Activated CD4-positive, alpha-beta T cell treated with anti-CD3 and anti-CD28 coated beads, Interleukin-2, amount 10 ng/mL, durations not matched to agents 7 days and 5 days (primary cell): ENCODE data around the gene DOCK11. TPM values are rescaled to one million over a fixed set of nuclear protein-coding genes. Genes with fewer than 3 reads are reported as not detected.
A peak's percentile ranks its signal among the peaks of the same experiment; 100 is the strongest.

ENCODE experiments used
- CTCF ChIA-PET: fragments of 350-600 bp; sonication (Branson Sonifier 250); formaldehyde crosslinking; loops from one replicate; lab custom pipeline; 2021; ENCODE audit warnings: antibody characterized with exemption; lab: Charles Lee
- POLR2A ChIA-PET: fragments of 350-600 bp; sonication (Branson Sonifier 250); formaldehyde crosslinking; loops from one replicate; lab custom pipeline; 2021; ENCODE audit warnings: antibody characterized with exemption; lab: Charles Lee
- DNase-seq: peaks from one replicate; pipeline ENCODE4 v3.0.0-alpha.2; 2020
- H3K27ac Mint-ChIP-seq: one replicate; pipeline ENCODE4 v1.8.0; 2021; ENCODE audit warnings: mild to moderate bottlenecking, moderate library complexity, mixed read lengths
- H3K27me3 Mint-ChIP-seq: one replicate; pipeline ENCODE4 v1.8.0; 2021; ENCODE audit warnings: mixed read lengths
- H3K36me3 Mint-ChIP-seq: one replicate; pipeline ENCODE4 v1.8.0; 2021; ENCODE audit warnings: low read depth, mixed read lengths
- H3K4me1 Mint-ChIP-seq: one replicate; pipeline ENCODE4 v1.8.0; 2021; ENCODE audit warnings: mixed read lengths
- H3K4me3 Mint-ChIP-seq: one replicate; pipeline ENCODE4 v1.8.0; 2021; ENCODE audit warnings: mild to moderate bottlenecking, moderate library complexity, mixed read lengths
- H3K9me3 Mint-ChIP-seq: one replicate; pipeline ENCODE4 v1.8.0; 2021; ENCODE audit warnings: mixed read lengths
- total RNA-seq, 2 experiments: library from RNA; stranded (reverse); gene quantifications; one replicate each; pipeline ENCODE4 v1.2.3, GENCODE V29; 2021

DOCK11 gene
- total RNA-seq, 2 experiments from 2014 or later = 76.6 to 77.8 TPM

DNA sequence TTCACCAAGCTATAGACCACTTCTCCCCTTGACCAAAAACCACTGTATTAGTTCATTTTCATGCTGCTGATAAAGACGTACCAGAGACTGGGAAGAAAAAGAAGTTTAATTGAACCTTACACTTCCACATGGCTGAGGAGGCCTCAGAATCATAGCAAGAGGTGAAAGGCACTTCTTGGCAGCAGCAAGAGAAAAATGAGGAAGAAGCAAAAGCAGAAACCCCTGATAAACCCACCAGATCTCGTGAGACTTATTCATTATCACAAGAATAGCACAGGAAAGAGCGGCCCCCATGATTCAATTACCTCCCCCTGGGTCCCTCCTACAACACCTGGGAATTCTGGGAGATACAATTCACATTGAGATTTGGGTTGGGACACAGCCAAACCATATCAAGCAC, 97.8 kb downstream of the DOCK11 start:
- H3K27me3 Mint-ChIP-seq = no peaks in the 10 kb centered on the region
- ChIA-PET CTCF (no interaction called here), POLR2A (no interaction called here)
- no peak for DNase-seq
- H3K4me1 Mint-ChIP-seq = peaks cover 4% of the 10 kb centered on the region
- no peak overlapping the region for H3K4me3 Mint-ChIP-seq
- peaks cover 60% of the 10 kb centered on the region for H3K36me3 Mint-ChIP-seq
- H3K9me3 Mint-ChIP-seq = no peaks in the 10 kb centered on the region
- H3K27ac Mint-ChIP-seq = no peak overlapping the region

DNA sequence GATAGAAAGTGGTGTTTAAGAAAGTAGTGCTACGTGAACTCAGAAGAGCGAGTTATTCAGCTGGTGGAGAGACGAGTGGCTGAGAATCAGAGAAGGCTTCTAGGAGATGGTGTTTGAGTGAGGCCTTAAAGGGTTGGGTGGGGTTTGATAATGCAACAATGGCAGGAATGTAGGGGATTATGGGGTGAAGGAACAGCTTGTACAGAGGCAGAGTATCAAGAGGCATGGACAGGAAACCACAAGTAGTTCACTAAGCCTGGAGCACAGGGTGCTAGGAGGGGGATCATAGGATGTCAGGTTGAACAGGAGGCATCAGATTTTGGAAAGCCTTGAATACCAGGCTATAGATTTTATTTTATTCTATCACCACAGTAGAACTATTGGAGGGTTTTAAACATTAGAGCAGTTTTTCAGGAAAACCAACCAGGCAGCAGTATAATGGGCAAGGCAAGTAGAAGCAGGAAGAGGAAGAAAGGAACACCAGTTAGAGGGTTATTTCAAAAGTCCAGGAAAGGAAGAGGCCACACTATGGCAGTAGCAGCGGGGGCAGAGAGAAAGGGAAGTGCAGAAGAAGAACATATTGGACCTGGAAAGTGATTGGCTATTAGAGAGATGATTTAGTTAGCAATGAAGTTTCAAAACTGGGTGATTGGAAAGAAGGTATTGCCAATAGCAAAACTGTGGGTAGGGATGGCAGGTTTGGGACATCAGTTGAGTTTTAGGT, 99.2 kb downstream of the DOCK11 start:
- no peak overlapping the region for H3K4me3 Mint-ChIP-seq
- no peaks in the 10 kb centered on the region for H3K9me3 Mint-ChIP-seq
- peaks cover 4% of the 10 kb centered on the region for H3K4me1 Mint-ChIP-seq
- no peak for DNase-seq
- peaks cover 50% of the 10 kb centered on the region for H3K36me3 Mint-ChIP-seq
- ChIA-PET CTCF (no interaction called here), POLR2A (no interaction called here)
- H3K27me3 Mint-ChIP-seq = no peaks in the 10 kb centered on the region
- H3K27ac Mint-ChIP-seq = no peak overlapping the region

- POLR2A ChIA-PET = no interaction called here
- Mint-ChIP-seq H3K36me3 (peaks cover 44% of the 10 kb centered on the region), H3K4me3 (no peak overlapping the region), H3K9me3 (no peaks in the 10 kb centered on the region), H3K27ac (no peak overlapping the region), H3K4me1 (peaks cover 4% of the 10 kb centered on the region), H3K27me3 (no peaks in the 10 kb centered on the region)
- CTCF ChIA-PET = no interaction called here
- DNase-seq = no peak
Observed at GRCh38 chrX:118595501-118596042, 100.0 kb downstream of the DOCK11 start.

DNA sequence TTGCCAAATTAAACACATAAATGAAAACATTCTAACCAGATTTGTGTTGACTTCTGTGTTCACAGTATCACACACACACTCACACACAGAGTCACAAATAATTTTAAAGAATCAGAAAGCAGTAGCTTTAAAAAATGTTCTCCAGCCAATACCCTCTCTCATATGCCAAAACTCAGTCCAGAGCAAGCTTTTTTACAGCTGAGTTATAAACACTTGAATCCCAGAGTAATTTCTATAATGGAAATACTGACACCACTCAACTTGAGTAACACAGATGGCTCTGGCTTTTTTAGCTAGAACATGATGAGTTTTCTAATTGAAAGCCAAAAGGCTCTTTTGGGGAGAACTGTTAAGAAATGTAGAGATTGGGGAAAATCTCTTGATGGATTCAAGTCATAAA, 100.8 kb downstream of the DOCK11 start:
- Mint-ChIP-seq H3K36me3 (peaks cover 40% of the 10 kb centered on the region), H3K9me3 (no peaks in the 10 kb centered on the region), H3K4me1 (peaks cover 4% of the 10 kb centered on the region), H3K4me3 (no peak overlapping the region), H3K27ac (no peak overlapping the region), H3K27me3 (no peaks in the 10 kb centered on the region)
- ChIA-PET CTCF (no interaction called here), POLR2A (no interaction called here)
- DNase-seq = no peak

DNA sequence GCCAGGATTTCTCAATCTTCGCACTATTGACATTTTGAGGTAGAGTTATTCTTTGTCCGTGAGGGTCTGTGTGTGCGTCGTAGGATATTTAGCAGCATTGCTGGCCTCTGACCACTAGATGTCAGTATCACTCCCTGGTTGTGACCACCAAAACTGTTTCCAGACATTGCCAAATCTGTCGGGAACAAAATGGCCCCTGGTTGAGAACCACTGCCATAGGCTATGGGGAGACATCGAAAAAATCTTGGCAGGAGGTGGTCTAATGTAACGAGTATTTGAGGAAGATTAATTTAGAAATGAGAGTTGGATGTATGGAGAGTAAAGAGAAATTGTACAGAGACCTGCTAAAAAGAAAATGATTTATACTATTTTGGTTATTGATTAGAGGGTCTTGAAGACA, 108.4 kb downstream of the DOCK11 start:
- Mint-ChIP-seq H3K27ac (no peak overlapping the region), H3K4me3 (no peak overlapping the region)
- CTCF ChIA-PET = no interaction called here

GRCh38 chrX:118612290-118612689, 116.7 kb downstream of the DOCK11 start:
- H3K27ac Mint-ChIP-seq = no peak overlapping the region
- POLR2A ChIA-PET = no interaction called here
- no peaks in the 10 kb centered on the region for H3K9me3 Mint-ChIP-seq
- H3K4me3 Mint-ChIP-seq = no peak overlapping the region
- no peaks in the 10 kb centered on the region for H3K4me1 Mint-ChIP-seq
- no peak for DNase-seq
- CTCF ChIA-PET = interaction anchor here (1.1 kb wide), 1 partner anchor 15 kb away, joined by 4 read pairs; no protein-coding TSS in a partner anchor
- no peaks in the 10 kb centered on the region for H3K27me3 Mint-ChIP-seq
- H3K36me3 Mint-ChIP-seq = peaks cover 50% of the 10 kb centered on the region

More for the DNA sequence above, 108.4 kb downstream of the DOCK11 start:
- Mint-ChIP-seq H3K9me3 (no peaks in the 10 kb centered on the region), H3K27me3 (no peaks in the 10 kb centered on the region), H3K4me1 (peaks cover 14% of the 10 kb centered on the region), H3K36me3 (peaks cover 31% of the 10 kb centered on the region)
- POLR2A ChIA-PET = no interaction called here
- peak; percentile 12 for DNase-seq

- POLR2A ChIA-PET = no interaction called here
- CTCF ChIA-PET = interaction anchor here (0.6 to 1.1 kb wide), 3 partner anchors 10 to 12 kb away, joined by 3 read pairs; no protein-coding TSS in a partner anchor
- Mint-ChIP-seq H3K27me3 (no peaks in the 10 kb centered on the region), H3K27ac (no peak overlapping the region), H3K4me3 (no peak overlapping the region), H3K36me3 (peaks cover 41% of the 10 kb centered on the region), H3K9me3 (no peaks in the 10 kb centered on the region), H3K4me1 (no peaks in the 10 kb centered on the region)
- DNase-seq = no peak
Observed at GRCh38 chrX:118614150-118614549, 118.5 kb downstream of the DOCK11 start.

DNA sequence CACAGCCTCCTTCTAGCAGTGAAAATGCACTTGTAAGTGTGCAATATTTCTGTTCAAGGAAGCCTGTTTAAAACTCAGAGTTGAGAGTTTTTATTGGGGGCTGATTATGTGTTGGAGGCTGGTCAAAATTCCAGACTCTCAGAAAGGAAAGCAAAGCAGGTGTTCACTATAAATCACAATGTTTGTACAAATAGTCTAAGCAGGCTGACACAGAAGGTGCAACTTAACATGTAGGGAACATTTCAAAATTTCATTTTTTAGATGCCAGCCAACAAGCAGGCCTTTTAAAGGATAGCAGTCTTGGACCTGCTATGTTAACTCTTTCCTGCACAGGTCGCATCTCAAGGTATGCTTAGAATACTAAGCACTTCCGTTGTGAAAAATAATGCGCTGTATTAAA, 119.5 kb downstream of the DOCK11 start:
- ChIA-PET POLR2A (no interaction called here), CTCF (interaction anchor here (0.6 kb wide), 1 partner anchor 386 kb away, joined by 3 read pairs; no protein-coding TSS in a partner anchor)
- no peaks in the 10 kb centered on the region for H3K27me3 Mint-ChIP-seq
- no peaks in the 10 kb centered on the region for H3K9me3 Mint-ChIP-seq
- H3K36me3 Mint-ChIP-seq = peaks cover 37% of the 10 kb centered on the region
- DNase-seq = no peak
- no peaks in the 10 kb centered on the region for H3K4me1 Mint-ChIP-seq
- H3K27ac Mint-ChIP-seq = no peak overlapping the region
- H3K4me3 Mint-ChIP-seq = no peak overlapping the region

DNA sequence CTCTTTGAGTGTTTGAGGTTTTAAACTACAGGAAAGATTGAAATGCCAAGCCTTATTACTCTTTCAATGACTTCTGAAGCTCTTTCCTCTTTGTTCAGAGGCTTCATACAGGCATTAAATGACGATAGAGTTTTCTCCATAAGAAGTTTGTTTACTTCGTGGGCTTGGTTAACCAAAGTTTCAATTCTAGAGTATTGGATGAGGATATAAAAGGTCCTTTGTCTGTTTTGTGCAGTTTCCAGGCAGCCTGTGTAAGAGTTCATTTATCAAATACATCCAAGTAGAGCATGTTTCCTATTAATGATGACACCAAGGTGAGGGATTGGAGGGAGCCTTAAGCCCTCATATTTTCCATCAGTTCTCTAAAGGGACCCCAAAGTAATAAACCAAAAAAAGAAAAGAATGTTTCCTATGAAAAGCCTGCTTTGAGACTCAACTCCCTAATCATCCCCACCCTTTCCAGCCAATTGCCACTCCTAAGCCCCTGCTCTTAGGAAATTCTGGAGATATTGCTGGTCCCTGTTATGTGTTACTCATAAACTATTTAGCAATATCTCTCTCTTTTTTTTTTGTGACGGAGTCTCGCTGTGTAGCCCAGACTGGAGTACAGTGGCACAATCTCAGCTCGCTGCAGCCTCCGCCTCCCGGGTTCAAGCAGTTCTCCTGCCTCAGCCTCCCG, 125.6 kb downstream of the DOCK11 start:
- Mint-ChIP-seq H3K36me3 (peaks cover 11% of the 10 kb centered on the region), H3K27me3 (no peaks in the 10 kb centered on the region), H3K4me3 (no peak overlapping the region), H3K9me3 (no peaks in the 10 kb centered on the region), H3K4me1 (no peaks in the 10 kb centered on the region), H3K27ac (no peak overlapping the region)
- no peak for DNase-seq
- POLR2A ChIA-PET = no interaction called here
- CTCF ChIA-PET = no interaction called here

- Mint-ChIP-seq H3K4me3 (no peak overlapping the region), H3K9me3 (no peaks in the 10 kb centered on the region), H3K4me1 (no peaks in the 10 kb centered on the region), H3K27ac (no peak overlapping the region), H3K36me3 (peaks cover 15% of the 10 kb centered on the region), H3K27me3 (no peaks in the 10 kb centered on the region)
- no peak for DNase-seq
- ChIA-PET CTCF (no interaction called here), POLR2A (no interaction called here)
Observed at GRCh38 chrX:118623062-118623461, 127.4 kb downstream of the DOCK11 start.

DNA sequence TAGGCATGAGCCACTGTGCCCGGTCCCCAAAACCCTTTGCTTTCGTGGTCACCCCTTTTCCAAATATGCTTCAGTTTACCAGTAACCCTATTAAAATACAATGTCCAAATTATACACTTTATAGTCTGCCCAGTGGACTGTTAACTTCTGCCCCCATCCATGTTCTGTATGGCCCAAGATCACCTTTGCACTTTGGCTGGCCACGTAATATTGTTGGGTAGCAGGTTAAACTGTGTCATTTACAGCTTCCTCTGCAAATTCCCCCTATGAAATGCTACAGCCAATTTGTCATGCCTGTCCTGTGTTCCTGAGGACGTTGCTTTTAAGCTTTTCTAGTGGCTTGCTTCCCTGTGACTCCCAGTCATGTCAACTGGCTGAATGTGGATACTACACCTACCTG, 130.7 kb downstream of the DOCK11 start:
- Mint-ChIP-seq H3K27me3 (no peaks in the 10 kb centered on the region), H3K27ac (peak overlapping the region; percentile 11), H3K4me1 (no peaks in the 10 kb centered on the region), H3K4me3 (no peak overlapping the region), H3K36me3 (peaks cover 20% of the 10 kb centered on the region), H3K9me3 (no peaks in the 10 kb centered on the region)
- ChIA-PET CTCF (interaction anchor here (1.2 kb wide), 1 partner anchor 13 kb away, joined by 3 read pairs; no protein-coding TSS in a partner anchor), POLR2A (no interaction called here)
- DNase-seq = no peak

- DNase-seq = no peak
- Mint-ChIP-seq H3K9me3 (no peaks in the 10 kb centered on the region), H3K36me3 (peaks cover 25% of the 10 kb centered on the region), H3K27me3 (no peaks in the 10 kb centered on the region), H3K4me1 (no peaks in the 10 kb centered on the region), H3K27ac (no peak overlapping the region), H3K4me3 (no peak overlapping the region)
- ChIA-PET CTCF (interaction anchor here (0.6 to 1.3 kb wide), 2 partner anchors 14 to 76 kb away, joined by 3 to 4 read pairs; no protein-coding TSS in a partner anchor), POLR2A (no interaction called here)
Observed at GRCh38 chrX:118627084-118627758, 131.6 kb downstream of the DOCK11 start.

GRCh38 chrX:118630848-118631247, 135.2 kb downstream of the DOCK11 start:
- CTCF ChIA-PET = no interaction called here
- no peak overlapping the region for H3K27ac Mint-ChIP-seq
- peaks cover 42% of the 10 kb centered on the region for H3K36me3 Mint-ChIP-seq
- no peak for DNase-seq
- no peaks in the 10 kb centered on the region for H3K9me3 Mint-ChIP-seq
- H3K4me1 Mint-ChIP-seq = no peaks in the 10 kb centered on the region
- no peaks in the 10 kb centered on the region for H3K27me3 Mint-ChIP-seq
- POLR2A ChIA-PET = no interaction called here
- H3K4me3 Mint-ChIP-seq = no peak overlapping the region
